ENCODE data around the gene B3GALT2.

GRCh38 chr1:193199940-193200339 lies 13.5 kb upstream of the B3GALT2 start:
- TF ChIP-seq CTCF (IDR thresholded peaks at IDR 0.05): no peak
- TF ChIP-seq EZH2 (IDR thresholded peaks at IDR 0.05): no peak
